SJCRH30 (cell line): ENCODE results near the gene SERPINE2. TPM values are rescaled to one million over a fixed set of nuclear protein-coding genes. Genes with fewer than 3 reads are reported as not detected.

Experiments used
- DNase-seq, 2 experiments: peaks; one replicate each; pipeline ENCODE4 v3.0.0-alpha.2; 2015 to 2020
- H3K27ac ChIP-seq: fragments of 250-450 bp; sonication (Bioruptor Pico); 2 replicates; pipeline ENCODE4 v1.5.1; 2020; ENCODE audit warnings: mild to moderate bottlenecking, moderate library complexity
- H3K27me3 ChIP-seq: fragments of 250-450 bp; sonication (Bioruptor Pico); 2 replicates; pipeline ENCODE4 v1.5.1; 2020; ENCODE audit warnings: mild to moderate bottlenecking, moderate library complexity
- H3K36me3 ChIP-seq: fragments of 250-450 bp; sonication (Bioruptor Pico); 2 replicates; pipeline ENCODE4 v1.5.1; 2020; ENCODE audit warnings: mild to moderate bottlenecking, moderate library complexity
- H3K4me1 ChIP-seq: fragments of 250-450 bp; sonication (Bioruptor Pico); 2 replicates; pipeline ENCODE4 v1.5.1; 2020; ENCODE audit warnings: mild to moderate bottlenecking, moderate library complexity
- H3K4me3 ChIP-seq: fragments of 250-450 bp; sonication (Bioruptor Pico); 2 replicates; pipeline ENCODE4 v1.5.1; 2020; ENCODE audit warnings: mild to moderate bottlenecking, moderate library complexity
- H3K9me3 ChIP-seq: fragments of 250-450 bp; sonication (Bioruptor Pico); replicated peaks from 2 replicates; pipeline ENCODE4 v1.5.1; 2020; ENCODE audit warnings: mild to moderate bottlenecking, moderate library complexity
- total RNA-seq: library from RNA; depleted of rRNA; stranded (reverse); fragments of >200 nt; shearing (Covaris generic); gene quantifications from 2 replicates; pipeline ENCODE4 v1.2.3, GENCODE V29; 2014

The SERPINE2 gene
- total RNA-seq, 1 experiment from 2014 or later, result 51.1 TPM

GRCh38 chr2:224062481-224063297 is 23.6 kb upstream of the SERPINE2 start:
- Histone ChIP-seq H3K4me1 (no peaks in the 10 kb centered on the region), H3K36me3 (no peaks in the 10 kb centered on the region), H3K9me3 (no peaks in the 10 kb centered on the region; the same call in none of the 2 replicates), H3K27ac (no peak overlapping the region), H3K4me3 (no peak overlapping the region), H3K27me3 (no peaks in the 10 kb centered on the region)
- no peak for DNase-seq

GRCh38 chr2:224060783-224061482 is 21.8 kb upstream of the SERPINE2 start:
- H3K4me1 ChIP-seq, result no peaks in the 10 kb centered on the region
- no peak overlapping the region for H3K27ac ChIP-seq

GRCh38 chr2:224059178-224059577 is 20.1 kb upstream of the SERPINE2 start:
- Histone ChIP-seq H3K36me3 (no peaks in the 10 kb centered on the region), H3K9me3 (no peaks in the 10 kb centered on the region; the same call in 1 of the 2 replicates), H3K4me1 (no peaks in the 10 kb centered on the region), H3K4me3 (no peak overlapping the region), H3K27me3 (no peaks in the 10 kb centered on the region), H3K27ac (no peak overlapping the region)
- no peak for DNase-seq

More at GRCh38 chr2:224060783-224061482, 21.8 kb upstream of the SERPINE2 start:
- no peak for DNase-seq
- Histone ChIP-seq H3K4me3 (no peak overlapping the region), H3K27me3 (no peaks in the 10 kb centered on the region), H3K36me3 (no peaks in the 10 kb centered on the region), H3K9me3 (no peaks in the 10 kb centered on the region; the same call in none of the 2 replicates)

GRCh38 chr2:224058048-224058775 is 19.1 kb upstream of the SERPINE2 start:
- Histone ChIP-seq H3K27ac (no peak overlapping the region), H3K4me3 (no peak overlapping the region), H3K27me3 (no peaks in the 10 kb centered on the region), H3K9me3 (no peaks in the 10 kb centered on the region; the same call in 1 of the 2 replicates), H3K4me1 (no peaks in the 10 kb centered on the region), H3K36me3 (no peaks in the 10 kb centered on the region)
- DNase-seq, result no peak

- Histone ChIP-seq H3K4me3 (no peak overlapping the region), H3K27me3 (no peaks in the 10 kb centered on the region), H3K27ac (no peak overlapping the region), H3K4me1 (no peaks in the 10 kb centered on the region), H3K36me3 (no peaks in the 10 kb centered on the region), H3K9me3 (no peaks in the 10 kb centered on the region; the same call in 1 of the 2 replicates)
- no peak for DNase-seq
Measured at GRCh38 chr2:224056889-224057288, 17.8 kb upstream of the SERPINE2 start.

GRCh38 chr2:224055101-224055500 is 16.0 kb upstream of the SERPINE2 start:
- H3K9me3 ChIP-seq, result no peaks in the 10 kb centered on the region
- H3K27ac ChIP-seq, result no peak overlapping the region
- H3K4me1 ChIP-seq, result no peaks in the 10 kb centered on the region
- H3K36me3 ChIP-seq, result no peaks in the 10 kb centered on the region
- DNase-seq, result no peak
- H3K27me3 ChIP-seq, result no peaks in the 10 kb centered on the region
- H3K4me3 ChIP-seq, result no peak overlapping the region

- Histone ChIP-seq H3K27me3 (no peaks in the 10 kb centered on the region), H3K27ac (no peak overlapping the region), H3K9me3 (no peaks in the 10 kb centered on the region), H3K4me1 (peaks cover 5% of the 10 kb centered on the region; the same call in 1 of the 2 replicates), H3K4me3 (no peak overlapping the region), H3K36me3 (no peaks in the 10 kb centered on the region)
- DNase-seq, result peak in 1 of 2 experiments; percentile 17
Measured at GRCh38 chr2:224046752-224047151, 7.7 kb upstream of the SERPINE2 start.

- H3K4me1 ChIP-seq, result peaks cover 5% of the 10 kb centered on the region; the same call in 1 of the 2 replicates
- no peak overlapping the region for H3K4me3 ChIP-seq
- peak; percentile 14 to 62 for DNase-seq
- no peaks in the 10 kb centered on the region for H3K36me3 ChIP-seq
- H3K27me3 ChIP-seq, result peaks cover 3% of the 10 kb centered on the region; the same call in 1 of the 2 replicates
- no peaks in the 10 kb centered on the region for H3K9me3 ChIP-seq
- no peak overlapping the region for H3K27ac ChIP-seq
Measured at GRCh38 chr2:224042191-224042696, 3.2 kb upstream of the SERPINE2 start.

GRCh38 chr2:224041554-224041953 is 2.5 kb upstream of the SERPINE2 start:
- Histone ChIP-seq H3K9me3 (no peaks in the 10 kb centered on the region), H3K4me1 (peaks cover 5% of the 10 kb centered on the region; the same call in 1 of the 2 replicates), H3K27ac (no peak overlapping the region), H3K27me3 (peaks cover 3% of the 10 kb centered on the region; the same call in 1 of the 2 replicates), H3K4me3 (no peak overlapping the region), H3K36me3 (no peaks in the 10 kb centered on the region)
- DNase-seq, result no peak

- no peaks in the 10 kb centered on the region for H3K9me3 ChIP-seq
- H3K27ac ChIP-seq, result no peak overlapping the region
- H3K27me3 ChIP-seq, result peaks cover 3% of the 10 kb centered on the region; the same call in 1 of the 2 replicates
- no peak overlapping the region for H3K4me3 ChIP-seq
- no peaks in the 10 kb centered on the region for H3K36me3 ChIP-seq
- no peak for DNase-seq
- H3K4me1 ChIP-seq, result peaks cover 5% of the 10 kb centered on the region; the same call in 1 of the 2 replicates
Measured at GRCh38 chr2:224040753-224041152, 1.7 kb upstream of the SERPINE2 start.

- H3K27ac ChIP-seq, result peak overlapping the region; percentile 51
- peaks cover 3% of the 10 kb centered on the region; the same call in 1 of the 2 replicates for H3K27me3 ChIP-seq
- no peaks in the 10 kb centered on the region for H3K36me3 ChIP-seq
- DNase-seq, result no peak
- no peaks in the 10 kb centered on the region for H3K9me3 ChIP-seq
- peak overlapping the region; percentile 77 for H3K4me3 ChIP-seq
- peaks cover 5% of the 10 kb centered on the region; the same call in 1 of the 2 replicates for H3K4me1 ChIP-seq
Measured at GRCh38 chr2:224039770-224040440, 819 bp upstream of the SERPINE2 start.

GRCh38 chr2:224038830-224039079 is 331 bp downstream of the SERPINE2 start:
- H3K36me3 ChIP-seq, result no peaks in the 10 kb centered on the region
- H3K27ac ChIP-seq, result no peak overlapping the region; the same call in 1 of the 2 replicates
- no peak for DNase-seq
- peak overlapping the region; percentile 77 for H3K4me3 ChIP-seq
- peaks cover 3% of the 10 kb centered on the region; the same call in 1 of the 2 replicates for H3K27me3 ChIP-seq
- no peaks in the 10 kb centered on the region for H3K9me3 ChIP-seq
- H3K4me1 ChIP-seq, result peaks cover 5% of the 10 kb centered on the region; the same call in 1 of the 2 replicates

- peaks cover 3% of the 10 kb centered on the region; the same call in 1 of the 2 replicates for H3K27me3 ChIP-seq
- no peaks in the 10 kb centered on the region for H3K9me3 ChIP-seq
- DNase-seq, result peak; percentile 67 to 72
- peaks cover 5% of the 10 kb centered on the region; the same call in 1 of the 2 replicates for H3K4me1 ChIP-seq
- H3K36me3 ChIP-seq, result no peaks in the 10 kb centered on the region
- peak overlapping the region; percentile 77 for H3K4me3 ChIP-seq
- H3K27ac ChIP-seq, result no peak overlapping the region
Measured at GRCh38 chr2:224038049-224038829, 847 bp downstream of the SERPINE2 start.
